H9 (cell line): ENCODE results near the gene NDUFB8. TPM values are rescaled to one million over a fixed set of nuclear protein-coding genes. Genes with fewer than 3 reads are reported as not detected.

Experiments used
- DNase-seq: peaks from one replicate; pipeline ENCODE4 v3.0.0-alpha.2; 2017
- H2AFZ ChIP-seq: one replicate; pipeline ENCODE4 v1.6.1; 2013; ENCODE audit warnings: mild to moderate bottlenecking, low read length, control low read depth, moderate library complexity
- H2AK5ac ChIP-seq: 2 replicates; pipeline ENCODE4 v1.6.1; 2013; ENCODE audit warnings: low read length, control low read depth, mixed read lengths; ENCODE audit not compliant: insufficient read length
- H2BK120ac ChIP-seq: one replicate; pipeline ENCODE4 v1.6.1; 2013; ENCODE audit warnings: low read depth, mild to moderate bottlenecking, low read length, control low read depth, inconsistent platforms; ENCODE audit not compliant: poor library complexity, severe bottlenecking
- H2BK12ac ChIP-seq: 2 replicates; pipeline ENCODE4 v1.6.1; 2013; ENCODE audit warnings: low read length, control low read depth, mixed read lengths, low read depth; ENCODE audit not compliant: insufficient read length
- H2BK15ac ChIP-seq: 2 replicates; pipeline ENCODE4 v1.6.1; 2013; ENCODE audit warnings: low read depth, low read length, control low read depth
- H2BK20ac ChIP-seq: one replicate; pipeline ENCODE4 v1.6.1; 2013; ENCODE audit warnings: low read depth, mild to moderate bottlenecking, low read length, control low read depth, inconsistent platforms; ENCODE audit not compliant: poor library complexity, severe bottlenecking
- H2BK5ac ChIP-seq: 2 replicates; pipeline ENCODE4 v1.6.1; 2013; ENCODE audit warnings: low read length, control low read depth, mixed read lengths; ENCODE audit not compliant: insufficient read length
- H3K14ac ChIP-seq: 2 replicates; pipeline ENCODE4 v1.6.1; 2013; ENCODE audit warnings: low read length, control low read depth; ENCODE audit not compliant: insufficient read depth
- H3K18ac ChIP-seq: 2 replicates; pipeline ENCODE4 v1.6.1; 2013; ENCODE audit warnings: low read depth, mild to moderate bottlenecking, mixed read lengths, low read length, control low read depth; ENCODE audit not compliant: insufficient read length
- H3K23ac ChIP-seq: 2 replicates; pipeline ENCODE4 v1.6.1; 2013; ENCODE audit warnings: low read length, control low read depth, mixed read lengths, low read depth; ENCODE audit not compliant: insufficient read length
- H3K23me2 ChIP-seq: 2 replicates; pipeline ENCODE4 v1.6.1; 2013; ENCODE audit warnings: low read depth, mild to moderate bottlenecking, mixed read lengths, low read length, control low read depth; ENCODE audit not compliant: insufficient read length, poor library complexity, severe bottlenecking
- H3K27ac ChIP-seq: 2 replicates; pipeline ENCODE4 v1.5.1; 2013; ENCODE audit warnings: low read length, control low read depth, mixed read lengths, low read depth; ENCODE audit not compliant: insufficient read length
- H3K27me3 ChIP-seq: 2 replicates; pipeline ENCODE4 v1.6.1; 2013; ENCODE audit warnings: low read length, control low read depth, inconsistent platforms; ENCODE audit not compliant: insufficient read depth
- H3K4ac ChIP-seq: 2 replicates; pipeline ENCODE4 v1.6.1; 2013; ENCODE audit warnings: low read depth, mild to moderate bottlenecking, control low read depth, inconsistent platforms, low read length, moderate library complexity
- H3K4me1 ChIP-seq: 2 replicates; pipeline ENCODE4 v1.6.1; 2013; ENCODE audit warnings: low read length, control low read depth, inconsistent platforms; ENCODE audit not compliant: insufficient read depth
- H3K4me2 ChIP-seq: 2 replicates; pipeline ENCODE4 v1.6.1; 2013; ENCODE audit warnings: low read length, control low read depth, mixed read lengths; ENCODE audit not compliant: insufficient read length, insufficient read depth
- H3K56ac ChIP-seq: 2 replicates; pipeline ENCODE4 v1.6.1; 2013; ENCODE audit warnings: low read depth, mild to moderate bottlenecking, mixed read lengths, low read length, control low read depth; ENCODE audit not compliant: insufficient read length
- H3K79me1 ChIP-seq: 2 replicates; pipeline ENCODE4 v1.6.1; 2013; ENCODE audit warnings: low read depth, mild to moderate bottlenecking, moderate library complexity, low read length, control low read depth, inconsistent platforms; ENCODE audit not compliant: insufficient read depth, poor library complexity, severe bottlenecking
- H3K79me2 ChIP-seq: 2 replicates; pipeline ENCODE4 v1.6.1; 2013; ENCODE audit warnings: low read length, control low read depth, inconsistent platforms; ENCODE audit not compliant: insufficient read depth
- H3K9ac ChIP-seq: 2 replicates; pipeline ENCODE4 v1.6.1; 2013; ENCODE audit warnings: low read length, control low read depth, mixed read lengths; ENCODE audit not compliant: insufficient read length; ENCODE audit errors: extremely low read depth
- H3K9me3 ChIP-seq: one replicate; pipeline ENCODE4 v1.6.1; 2013; ENCODE audit warnings: low read depth, low read length, inconsistent platforms; ENCODE audit not compliant: control insufficient read depth
- H3T11ph ChIP-seq: one replicate; pipeline ENCODE4 v1.6.1; 2013; ENCODE audit warnings: mild to moderate bottlenecking, low read length, control low read depth, inconsistent platforms
- H4K20me1 ChIP-seq: one replicate; pipeline ENCODE4 v1.6.1; 2013; ENCODE audit not compliant: control insufficient read depth, insufficient read length, insufficient read depth
- H4K5ac ChIP-seq: 2 replicates; pipeline ENCODE4 v1.6.1; 2013; ENCODE audit warnings: low read depth, mild to moderate bottlenecking, mixed read lengths, low read length, control low read depth; ENCODE audit not compliant: insufficient read length
- H4K8ac ChIP-seq: replicated peaks from 2 replicates; pipeline ENCODE4 v1.6.1; 2013; ENCODE audit warnings: low read length, control low read depth, mixed read lengths, low read depth; ENCODE audit not compliant: insufficient read length
- H4K91ac ChIP-seq: 2 replicates; pipeline ENCODE4 v1.6.1; 2013; ENCODE audit warnings: low read depth, mild to moderate bottlenecking, moderate library complexity, mixed read lengths, low read length, control low read depth; ENCODE audit not compliant: insufficient read length
- H3K27ac Mint-ChIP-seq, 3 experiments: 2 replicates in 2 of 3; 3 replicates in 1 of 3; pipeline ENCODE4 v1.8.0; 2020 to 2021; ENCODE audit warnings: mixed read lengths in 3 of 3, mild to moderate bottlenecking in 1 of 3, moderate library complexity in 1 of 3
- H3K27me3 Mint-ChIP-seq: 2 replicates; pipeline ENCODE4 v1.8.0; 2021; ENCODE audit warnings: low read depth, mild to moderate bottlenecking, moderate library complexity, mixed read lengths
- H3K36me3 Mint-ChIP-seq, 3 experiments: 2 replicates in 2 of 3; 3 replicates in 1 of 3; pipeline ENCODE4 v1.8.0; 2020 to 2021; ENCODE audit warnings: low read depth in 3 of 3, mixed read lengths in 3 of 3; ENCODE audit not compliant: insufficient read depth in 1 of 3
- H3K4me1 Mint-ChIP-seq, 2 experiments: 2 replicates each; pipeline ENCODE4 v1.8.0; 2020; ENCODE audit warnings: mixed read lengths in 2 of 2
- H3K4me3 Mint-ChIP-seq, 2 experiments: 2 replicates in 1 of 2; 3 replicates in 1 of 2; pipeline ENCODE4 v1.8.0; 2020 to 2021; ENCODE audit warnings: mild to moderate bottlenecking in 2 of 2, mixed read lengths in 2 of 2, moderate library complexity in 1 of 2
- H3K9me3 Mint-ChIP-seq, 2 experiments: 2 replicates in 1 of 2; 3 replicates in 1 of 2; pipeline ENCODE4 v1.8.0; 2020; ENCODE audit warnings: mild to moderate bottlenecking in 2 of 2, mixed read lengths in 2 of 2, moderate library complexity in 1 of 2
- WGBS: extraction: QIAGEN DNeasy Blood & Tissue Kit; methylation state at CpG from one replicate; pipeline ENCODE4 v1.1.7; 2013; ENCODE audit warnings: missing lambda C conversion rate, low lambda C conversion rate, mixed read lengths; ENCODE audit not compliant: insufficient read length; ENCODE audit errors: extremely low coverage; 5-methylcytosine and 5-hydroxymethylcytosine counted together
- total RNA-seq: library from RNA; stranded (reverse); gene quantifications from 2 replicates; pipeline ENCODE4 v1.2.1, GENCODE V29; 2021
- TF ChIP-seq, protein P1 (sequence below): fragments of 200-600 bp; sonication (generic); conservative IDR thresholded peaks from 3 replicates; pipeline ENCODE4 v1.8.0; 2021; ENCODE audit warnings: antibody characterized with exemption, mild to moderate bottlenecking

NDUFB8 gene
- total RNA-seq, 1 experiment from 2014 or later: 205 TPM

DNA sequence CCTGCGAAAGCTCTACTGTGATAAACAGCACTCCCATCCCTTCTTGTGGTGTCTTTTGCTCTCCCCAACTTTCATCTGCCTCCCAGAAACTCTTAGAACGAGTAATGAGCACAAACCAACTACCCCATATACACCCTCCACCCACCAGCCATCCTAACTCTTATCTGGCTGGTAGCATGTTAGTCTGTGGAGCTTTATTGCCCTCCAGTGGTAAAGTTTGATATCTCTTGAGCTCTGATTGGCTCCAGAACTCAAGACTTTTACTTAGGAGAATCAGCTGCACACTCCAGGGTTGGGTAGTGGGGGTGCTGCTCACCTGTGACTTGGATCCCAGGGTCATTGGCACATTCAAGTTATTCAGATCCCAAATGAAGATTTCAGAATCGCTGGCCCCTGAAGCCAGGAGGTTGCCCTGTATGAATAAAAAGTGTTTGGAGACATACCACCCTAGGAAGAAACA lies 20.9 kb downstream of the NDUFB8 start:
- H3K14ac ChIP-seq: no peak overlapping the region
- no peak overlapping the region for H2AFZ ChIP-seq
- Mint-ChIP-seq H3K36me3 (no peaks in the 10 kb centered on the region; a peak in 1 of 7 replicates), H3K27ac (no peak overlapping the region; a peak in 1 of 7 replicates), H3K4me3 (no peak overlapping the region), H3K4me1 (peaks cover 2% of the 10 kb centered on the region in 2 experiments; a peak in 2 of 4 replicates), H3K27me3 (peaks cover 56% of the 10 kb centered on the region), H3K9me3 (no peaks in the 10 kb centered on the region)
- H3K4ac ChIP-seq: no peak overlapping the region
- H3K27me3 ChIP-seq: no peaks in the 10 kb centered on the region
- H4K91ac ChIP-seq: no peak overlapping the region
- H3K18ac ChIP-seq: no peak overlapping the region
- TF ChIP-seq, protein P1, sequence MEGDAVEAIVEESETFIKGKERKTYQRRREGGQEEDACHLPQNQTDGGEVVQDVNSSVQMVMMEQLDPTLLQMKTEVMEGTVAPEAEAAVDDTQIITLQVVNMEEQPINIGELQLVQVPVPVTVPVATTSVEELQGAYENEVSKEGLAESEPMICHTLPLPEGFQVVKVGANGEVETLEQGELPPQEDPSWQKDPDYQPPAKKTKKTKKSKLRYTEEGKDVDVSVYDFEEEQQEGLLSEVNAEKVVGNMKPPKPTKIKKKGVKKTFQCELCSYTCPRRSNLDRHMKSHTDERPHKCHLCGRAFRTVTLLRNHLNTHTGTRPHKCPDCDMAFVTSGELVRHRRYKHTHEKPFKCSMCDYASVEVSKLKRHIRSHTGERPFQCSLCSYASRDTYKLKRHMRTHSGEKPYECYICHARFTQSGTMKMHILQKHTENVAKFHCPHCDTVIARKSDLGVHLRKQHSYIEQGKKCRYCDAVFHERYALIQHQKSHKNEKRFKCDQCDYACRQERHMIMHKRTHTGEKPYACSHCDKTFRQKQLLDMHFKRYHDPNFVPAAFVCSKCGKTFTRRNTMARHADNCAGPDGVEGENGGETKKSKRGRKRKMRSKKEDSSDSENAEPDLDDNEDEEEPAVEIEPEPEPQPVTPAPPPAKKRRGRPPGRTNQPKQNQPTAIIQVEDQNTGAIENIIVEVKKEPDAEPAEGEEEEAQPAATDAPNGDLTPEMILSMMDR: peak; percentile 81
- no peak overlapping the region for H2BK20ac ChIP-seq
- no CpG with 5 or more reads among the region's 3 CpGs for WGBS
- H3K9me3 ChIP-seq: no peaks in the 10 kb centered on the region
- no peak overlapping the region for H3K9ac ChIP-seq
- H4K8ac ChIP-seq: no peak overlapping the region
- H3K79me1 ChIP-seq: no peaks in the 10 kb centered on the region
- H2BK5ac ChIP-seq: no peak overlapping the region
- H3K4me2 ChIP-seq: no peak overlapping the region
- no peak overlapping the region for H2BK120ac ChIP-seq
- H4K20me1 ChIP-seq: no peaks in the 10 kb centered on the region
- no peaks in the 10 kb centered on the region for H3K4me1 ChIP-seq
- no peak overlapping the region for H2BK12ac ChIP-seq
- H3K79me2 ChIP-seq: no peaks in the 10 kb centered on the region
- H2BK15ac ChIP-seq: no peak overlapping the region
- H4K5ac ChIP-seq: no peak overlapping the region
- peak; percentile 44 for DNase-seq
- H2AK5ac ChIP-seq: no peak overlapping the region
- H3K23ac ChIP-seq: no peak overlapping the region
- no peaks in the 10 kb centered on the region for H3K23me2 ChIP-seq
- no peak overlapping the region for H3T11ph ChIP-seq
- no peak overlapping the region for H3K27ac ChIP-seq
- no peak overlapping the region for H3K56ac ChIP-seq
